K562 (cell line): Measurements from ENCODE around the gene HRG. TPM values are rescaled to one million over a fixed set of nuclear protein-coding genes. Genes with fewer than 3 reads are reported as not detected.
A peak's percentile ranks its signal among the peaks of the same experiment; 100 is the strongest.
"Not testable (repeated sequence)": the region's sequence is repeated elsewhere in the genome, so short reads cannot be mapped to it uniquely, and the experiment has no call there.

Experiments used
- ATAC-seq: fragments of 200-7000 bp; cut with Tn5 transposase; 3 replicates; pipeline ENCODE4 v1.9.1; 2020; ENCODE audit warnings: moderate library complexity
- BruUV-seq: library from RNA; stranded (reverse); fragments of 400-500 nt; replicated peaks from 2 replicates; lab custom pipeline; 2021; lab: Mats Ljungman, UMichigan
- CTCF ChIA-PET: fragments of 300-600 bp; formaldehyde crosslinking; extraction: SDS; loops from one replicate; lab custom pipeline; 2021; ENCODE audit warnings: low intra/inter-chr PET ratio; lab: Yijun Ruan, JAX
- POLR2A ChIA-PET: fragments of 300-600, 350-650 bp; sonication (Branson Sonifier 250); formaldehyde crosslinking; extraction: SDS; loops from one replicate; lab custom pipeline; 2021; ENCODE audit warnings: antibody characterized with exemption, inconsistent platforms; lab: Yijun Ruan, JAX
- DNase-seq, 4 experiments: peaks; one replicate each; pipeline versions ENCODE4 v3.0.0 to v3.0.0-alpha.2; 2011 to 2018; ENCODE audit warnings: low spot score in 3 of 4, mixed read lengths in 3 of 4; ENCODE audit errors: extremely low read depth in 1 of 4
- FAIRE-seq: peaks from 2 replicates; lab custom pipeline; 2011; peaks lifted over from hg19 to GRCh38; lab: Jason Lieb, UNC
- H2AFZ ChIP-seq: 2 replicates; pipeline ENCODE4 v1.6.0; 2011; ENCODE audit warnings: low read depth, low read length, control low read depth, inconsistent platforms
- H3K27ac ChIP-seq: fragments of 200-600 bp; 3 replicates; pipeline ENCODE4 v1.8.0; 2011; ENCODE audit warnings: low read depth, mild to moderate bottlenecking, control low read depth, inconsistent platforms, low read length, moderate library complexity, mixed read lengths; ENCODE audit errors: extremely low read depth
- H3K27me3 ChIP-seq, 2 experiments: fragments of 300-600 bp in 1 of 2; 2 replicates in 1 of 2; 3 replicates in 1 of 2; pipeline versions ENCODE4 v1.6.0 to v1.8.0; 2011; ENCODE audit warnings: inconsistent platforms in 2 of 2, low read length in 2 of 2, mild to moderate bottlenecking in 1 of 2, mixed read lengths in 1 of 2, moderate library complexity in 1 of 2; ENCODE audit not compliant: control insufficient read depth in 2 of 2, insufficient read depth in 2 of 2
- H3K36me3 ChIP-seq: fragments of 300-600 bp; 3 replicates; pipeline ENCODE4 v1.8.0; 2011; ENCODE audit warnings: mild to moderate bottlenecking, low read length, inconsistent platforms; ENCODE audit not compliant: control insufficient read depth, insufficient read depth
- H3K4me1 ChIP-seq, 2 experiments: fragments of 200-600 bp in 1 of 2; replicated peaks in 1 of 2; 2 replicates in 1 of 2; 3 replicates in 1 of 2; pipeline versions ENCODE4 v1.5.1 to v1.8.0; 2011; ENCODE audit warnings: inconsistent platforms in 2 of 2, low read length in 2 of 2, mild to moderate bottlenecking in 1 of 2, mixed read lengths in 1 of 2, moderate library complexity in 1 of 2; ENCODE audit not compliant: control insufficient read depth in 2 of 2, insufficient read depth in 2 of 2
- H3K4me2 ChIP-seq: 2 replicates; pipeline ENCODE4 v1.6.1; 2011; ENCODE audit warnings: low read length, control low read depth, inconsistent platforms, mixed read lengths; ENCODE audit not compliant: insufficient read depth
- H3K4me3 ChIP-seq: fragments of 200-600 bp; sonication (generic), shearing (Covaris generic); 2 replicates; pipeline ENCODE4 v1.5.1; 2016; ENCODE audit warnings: control low read depth, inconsistent platforms
- H3K79me2 ChIP-seq: fragments of 200-600 bp; 3 replicates; pipeline ENCODE4 v1.8.0; 2011; ENCODE audit warnings: low read length, inconsistent platforms; ENCODE audit not compliant: control insufficient read depth, insufficient read depth
- H3K9ac ChIP-seq, 2 experiments: 2 replicates each; pipeline versions ENCODE4 v1.6.0 to v1.6.1; 2011; ENCODE audit warnings: low read depth in 2 of 2, low read length in 2 of 2, control low read depth in 1 of 2, inconsistent platforms in 1 of 2, mild to moderate bottlenecking in 1 of 2, mixed read lengths in 1 of 2; ENCODE audit not compliant: insufficient read depth in 1 of 2
- H3K9me1 ChIP-seq: one replicate; pipeline ENCODE4 v1.6.0; 2011; ENCODE audit warnings: inconsistent platforms, mild to moderate bottlenecking, low read length, moderate library complexity; ENCODE audit not compliant: control insufficient read depth, insufficient read depth
- H3K9me3 ChIP-seq: replicated peaks from 2 replicates; pipeline ENCODE4 v1.5.1; 2011; ENCODE audit warnings: low read depth, low read length, inconsistent platforms; ENCODE audit not compliant: control insufficient read depth, insufficient read depth
- H4K20me1 ChIP-seq: replicated peaks from 2 replicates; pipeline ENCODE4 v1.6.1; 2011; ENCODE audit warnings: low read length, inconsistent platforms, mixed read lengths; ENCODE audit not compliant: control insufficient read depth, insufficient read depth
- BRCA1 ChIP-seq, 2 experiments: fragments of 450-650 bp in 1 of 2; sonication (generic) in 1 of 2; formaldehyde crosslinking in 1 of 2; IDR thresholded peaks; 2 replicates each; pipeline versions ENCODE4 v1.5.0 to v1.6.1; 2017 to 2020; ENCODE audit warnings: mild to moderate bottlenecking in 1 of 2, missing genetic modification reagents in 1 of 2
- CCNT2 ChIP-seq: IDR thresholded peaks from 2 replicates; pipeline ENCODE4 v1.6.1; 2011; ENCODE audit warnings: borderline replicate concordance, low read depth, mild to moderate bottlenecking, moderate library complexity, mixed read lengths, low read length; ENCODE audit not compliant: insufficient read length; ENCODE audit errors: extremely low read depth
- CEBPB ChIP-seq: fragments of 450-650 bp; IDR thresholded peaks from 2 replicates; pipeline ENCODE4 v1.6.1; 2016; ENCODE audit warnings: missing genetic modification characterization, missing compliant biosample characterization
- CEBPG ChIP-seq, 3 experiments: fragments of 200-800 bp in 1 of 3; sonication (Bioruptor generic) in 1 of 3; sonication (generic) in 1 of 3; formaldehyde crosslinking in 1 of 3; IDR thresholded peaks in 2 of 3; conservative IDR thresholded peaks in 1 of 3; 2 replicates each; pipeline versions ENCODE4 v1.6.1 to v1.8.0; 2016 to 2022; ENCODE audit warnings: missing compliant biosample characterization in 2 of 3, missing genetic modification characterization in 2 of 3, mild to moderate bottlenecking in 1 of 3, missing genetic modification reagents in 1 of 3
- NFATC3 ChIP-seq: fragments of 450-650 bp; IDR thresholded peaks from 2 replicates; pipeline ENCODE4 v1.6.1; 2017; ENCODE audit warnings: mild to moderate bottlenecking
- SMC3 ChIP-seq: conservative IDR thresholded peaks from 2 replicates; pipeline ENCODE4 v1.6.1; 2011; ENCODE audit warnings: low read depth, low read length, improper control_type of control experiment; ENCODE audit not compliant: insufficient read depth
- ZC3H11A ChIP-seq: IDR thresholded peaks from 2 replicates; pipeline ENCODE4 v1.6.1; 2012; ENCODE audit warnings: low read depth, low read length, improper control_type of control experiment
- WGBS: fragments of 100-300 bp; shearing (Covaris generic); methylation state at CpG from one replicate; pipeline ENCODE4 v1.1.6; 2016; ENCODE audit warnings: low coverage, mixed read lengths; ENCODE audit not compliant: insufficient coverage; ENCODE audit errors: missing lambda C conversion rate; 5-methylcytosine and 5-hydroxymethylcytosine counted together
- in situ Hi-C: fragments of 300-500 bp; cut with MboI; formaldehyde crosslinking; loops from 4 replicates; pipeline ENCODE4 v1.15.0; 2018; ENCODE audit warnings: inconsistent platforms, mixed read lengths
- intact Hi-C: fragments of 100-400 bp; cut with micrococcal nuclease; formaldehyde crosslinking; loops from 2 replicates; pipeline ENCODE4 v1.14.2; 2022
- polyA plus RNA-seq, 8 experiments: library from polyadenylated mRNA; depleted of rRNA in 4 of 8; stranded (reverse) in 5 of 8; unstranded in 3 of 8; fragments of >200 nt; fragmentation: Nextera tagmentation in 2 of 8; fragmentation: Illumina TruSeq in 1 of 8; extraction: Ambion mirVana in 2 of 8; extraction: Trizol in 1 of 8; gene quantifications; 2 replicates each; pipeline versions ENCODE4 v1.2.1 to v1.2.3, GENCODE V29; 2011 to 2014; ENCODE audit warnings: inconsistent platforms in 1 of 8, missing spikeins in 1 of 8
- total RNA-seq, 7 experiments: library from RNA; depleted of rRNA in 6 of 7; stranded (reverse); fragments of >200 nt in 6 of 7; fragmentation: Illumina TruSeq in 2 of 7; extraction: Trizol in 2 of 7; gene quantifications; 2 replicates each; pipeline versions ENCODE4 v1.2.1 to v1.2.3, GENCODE V29; 2011 to 2021; ENCODE audit warnings: low replicate concordance in 1 of 7

The HRG gene
- total and polyA plus RNA-seq, 9 of the 15 experiments (the other 6 are each of a cell fraction or from before 2014, with no cell fraction given), result not detected

GRCh38 chr3:186633481-186633880 lies 32.3 kb upstream of the HRG start:
- intact Hi-C loops (no loop called here), in situ Hi-C loops (no loop called here)
- TF ChIP-seq CEBPB (tag), result peak; percentile 82
- no peak for TF ChIP-seq NFATC3
- no peak for TF ChIP-seq SMC3
- TF ChIP-seq CCNT2, result no peak
- TF ChIP-seq BRCA1 (IDR thresholded peaks at IDR 0.05), result no peak
- TF ChIP-seq BRCA1 (CRISPR knock-in tag; IDR thresholded peaks at IDR 0.05), result no peak
- TF ChIP-seq CEBPG (CRISPR knock-in tag; IDR thresholded peaks at IDR 0.05), result no peak
- peak; percentile 70 to 92 for TF ChIP-seq CEBPG (tag; conservative IDR thresholded peaks at IDR 0.05 in 1 of 2, IDR thresholded peaks at IDR 0.05 in 1 of 2)
- TF ChIP-seq ZC3H11A, result no peak
- no peak overlapping the region for H3K4me3 ChIP-seq
- ATAC-seq (no peak), FAIRE-seq (no peak), DNase-seq (no peak)
- peaks cover 0 to 4% of the 10 kb centered on the region in 2 experiments; a peak in 1 of 5 replicates for H3K4me1 ChIP-seq
- H3K9me3 ChIP-seq, result no peaks in the 10 kb centered on the region
- H3K27ac ChIP-seq, result no peak overlapping the region
- H3K9me1 ChIP-seq, result no peaks in the 10 kb centered on the region
- H2AFZ ChIP-seq, result no peak overlapping the region
- peaks cover 0 to 22% of the 10 kb centered on the region in 2 experiments; a peak in 2 of 5 replicates for H3K27me3 ChIP-seq
- H3K4me2 ChIP-seq, result no peak overlapping the region
- no TSS peak for BruUV-seq
- H3K79me2 ChIP-seq, result no peaks in the 10 kb centered on the region
- ChIA-PET CTCF (no interaction called here), POLR2A (no interaction called here)
- no peaks in the 10 kb centered on the region for H4K20me1 ChIP-seq
- no peaks in the 10 kb centered on the region for H3K36me3 ChIP-seq
- H3K9ac ChIP-seq, result no peak overlapping the region

- H3K9ac ChIP-seq, H3K27ac ChIP-seq, DNase-seq, CTCF ChIA-PET, H3K4me2 ChIP-seq, ATAC-seq, H3K4me3 ChIP-seq, H3K79me2 ChIP-seq, intact Hi-C loops, H3K36me3 ChIP-seq, H2AFZ ChIP-seq, H3K9me3 ChIP-seq, BruUV-seq, H4K20me1 ChIP-seq, H3K9me1 ChIP-seq, in situ Hi-C loops, H3K4me1 ChIP-seq, POLR2A ChIA-PET: not testable (repeated sequence)
- WGBS, result 23% methylated on average over 5 of the region's 5 CpGs
- H3K27me3 ChIP-seq, result peaks cover 0 to 22% of the 10 kb centered on the region in 2 experiments; a peak in 2 of 5 replicates
- peak; percentile 11 for FAIRE-seq
Observed at GRCh38 chr3:186634207-186634606, 31.6 kb upstream of the HRG start.
